HuH-7 (cell line): Measurements from ENCODE around the gene ACTR1A.

Source experiments
- DNase-seq: peaks from one replicate; pipeline ENCODE4 v3.0.0; 2011; ENCODE audit warnings: low spot score

The ACTR1A gene

GRCh38 chr10:102485093-102485784 is 17.3 kb downstream of the ACTR1A start:
- DNase-seq, result no peak

GRCh38 chr10:102484021-102484420 is 18.5 kb downstream of the ACTR1A start:
- DNase-seq, result no peak

- no peak for DNase-seq
These were observed 22.1 kb downstream of the ACTR1A start for GRCh38 chr10:102480396-102480795.

GRCh38 chr10:102479651-102480050 is 22.9 kb downstream of the ACTR1A start:
- DNase-seq, result no peak

- DNase-seq, result no peak
These were observed 25.9 kb downstream of the ACTR1A start for GRCh38 chr10:102476466-102477141.

- no peak for DNase-seq
These were observed 27.0 kb downstream of the ACTR1A start for GRCh38 chr10:102475451-102476040.

GRCh38 chr10:102473445-102474331 is 28.8 kb downstream of the ACTR1A start:
- DNase-seq, result no peak

GRCh38 chr10:102470579-102471546 is 31.6 kb downstream of the ACTR1A start:
- no peak for DNase-seq

- DNase-seq, result no peak
These were observed 33.8 kb downstream of the ACTR1A start for GRCh38 chr10:102468683-102469082.

GRCh38 chr10:102467971-102468438 is 34.5 kb downstream of the ACTR1A start:
- DNase-seq, result no peak

- no peak for DNase-seq
These were observed 35.2 kb downstream of the ACTR1A start for GRCh38 chr10:102467318-102467717.

- no peak for DNase-seq
These were observed 37.0 kb downstream of the ACTR1A start for GRCh38 chr10:102465466-102465865.

GRCh38 chr10:102463983-102464382 is 38.5 kb downstream of the ACTR1A start:
- DNase-seq, result no peak

GRCh38 chr10:102462512-102463054 is 39.9 kb downstream of the ACTR1A start:
- DNase-seq, result no peak

- peak; percentile 97 for DNase-seq
These were observed 41.1 kb downstream of the ACTR1A start for GRCh38 chr10:102461187-102462054.

GRCh38 chr10:102460836-102461186 is 41.7 kb downstream of the ACTR1A start:
- DNase-seq, result no peak

GRCh38 chr10:102458656-102459055 is 43.9 kb downstream of the ACTR1A start:
- DNase-seq, result no peak

- no peak for DNase-seq
These were observed 44.8 kb downstream of the ACTR1A start for GRCh38 chr10:102457591-102458150.

- DNase-seq, result no peak
These were observed 46.5 kb downstream of the ACTR1A start for GRCh38 chr10:102455893-102456471.
